Type B pancreatic cell (in vitro differentiated cells): ENCODE results near the gene SMIM24. TPM values are rescaled to one million over a fixed set of nuclear protein-coding genes. Genes with fewer than 3 reads are reported as not detected.
A peak's percentile ranks its signal among the peaks of the same experiment; 100 is the strongest.

Source experiments
- DNase-seq: peaks from one replicate; pipeline ENCODE4 v3.0.0; 2021; ENCODE audit warnings: mixed read lengths; ENCODE audit not compliant: unreplicated experiment; ENCODE audit errors: extremely low spot score
- H3K27ac Mint-ChIP-seq: 2 replicates; pipeline ENCODE4 v1.8.0; 2021; ENCODE audit warnings: mild to moderate bottlenecking, mixed read lengths
- H3K27me3 Mint-ChIP-seq: 2 replicates; pipeline ENCODE4 v1.8.0; 2021; ENCODE audit warnings: mixed read lengths
- H3K36me3 Mint-ChIP-seq: 2 replicates; pipeline ENCODE4 v1.8.0; 2021; ENCODE audit warnings: mixed read lengths
- H3K4me1 Mint-ChIP-seq: one replicate; pipeline ENCODE4 v1.8.0; 2021; ENCODE audit warnings: mixed read lengths; ENCODE audit not compliant: unreplicated experiment
- H3K4me3 Mint-ChIP-seq: 2 replicates; pipeline ENCODE4 v1.8.0; 2021; ENCODE audit warnings: mild to moderate bottlenecking, mixed read lengths
- H3K9me3 Mint-ChIP-seq: 2 replicates; pipeline ENCODE4 v1.8.0; 2021; ENCODE audit warnings: mixed read lengths
- CTCF ChIP-seq: fragments of 200-600 bp; sonication (generic); conservative IDR thresholded peaks from 2 replicates; pipeline ENCODE4 v1.5.0; 2021; ENCODE audit warnings: antibody characterized with exemption, mild to moderate bottlenecking
- total RNA-seq: library from RNA; stranded (reverse); gene quantifications from 2 replicates; pipeline ENCODE4 v1.2.1, GENCODE V29; 2021; ENCODE audit warnings: low replicate concordance

Gene SMIM24
- total RNA-seq, 1 donor from 2014 or later: 7.0 TPM

- Mint-ChIP-seq H3K27me3 (no peaks in the 10 kb centered on the region), H3K4me3 (peak overlapping the region; percentile 65), H3K27ac (peak overlapping the region; percentile 73), H3K4me1 (peaks cover 11% of the 10 kb centered on the region), H3K9me3 (no peaks in the 10 kb centered on the region), H3K36me3 (no peaks in the 10 kb centered on the region)
- DNase-seq: no peak
- TF ChIP-seq CTCF: peak; percentile 31
Measured at GRCh38 chr19:3443840-3444694, 36.3 kb downstream of the SMIM24 start.

GRCh38 chr19:3442487-3443071 is 37.7 kb downstream of the SMIM24 start:
- no peak for TF ChIP-seq CTCF

GRCh38 chr19:3441986-3442329 is 38.4 kb downstream of the SMIM24 start:
- H3K36me3 Mint-ChIP-seq: no peaks in the 10 kb centered on the region
- DNase-seq: no peak
- no peak overlapping the region for H3K27ac Mint-ChIP-seq
- H3K9me3 Mint-ChIP-seq: no peaks in the 10 kb centered on the region
- H3K4me3 Mint-ChIP-seq: no peak overlapping the region
- no peak for TF ChIP-seq CTCF
- no peaks in the 10 kb centered on the region for H3K27me3 Mint-ChIP-seq
- peaks cover 11% of the 10 kb centered on the region for H3K4me1 Mint-ChIP-seq

More at GRCh38 chr19:3442487-3443071, 37.7 kb downstream of the SMIM24 start:
- no peaks in the 10 kb centered on the region for H3K27me3 Mint-ChIP-seq
- H3K27ac Mint-ChIP-seq: no peak overlapping the region
- H3K36me3 Mint-ChIP-seq: no peaks in the 10 kb centered on the region
- DNase-seq: no peak
- no peaks in the 10 kb centered on the region for H3K9me3 Mint-ChIP-seq
- peaks cover 11% of the 10 kb centered on the region for H3K4me1 Mint-ChIP-seq
- no peak overlapping the region for H3K4me3 Mint-ChIP-seq

- Mint-ChIP-seq H3K27ac (no peak overlapping the region), H3K4me3 (no peak overlapping the region), H3K27me3 (no peaks in the 10 kb centered on the region), H3K9me3 (no peaks in the 10 kb centered on the region), H3K36me3 (no peaks in the 10 kb centered on the region), H3K4me1 (peaks cover 11% of the 10 kb centered on the region)
- DNase-seq: no peak
- no peak for TF ChIP-seq CTCF
Measured at GRCh38 chr19:3441089-3441985, 39.0 kb downstream of the SMIM24 start.

GRCh38 chr19:3440082-3440481 is 40.2 kb downstream of the SMIM24 start:
- H3K4me3 Mint-ChIP-seq: no peak overlapping the region
- no peaks in the 10 kb centered on the region for H3K36me3 Mint-ChIP-seq
- no peaks in the 10 kb centered on the region for H3K27me3 Mint-ChIP-seq
- peaks cover 16% of the 10 kb centered on the region for H3K4me1 Mint-ChIP-seq
- H3K27ac Mint-ChIP-seq: no peak overlapping the region
- no peak for DNase-seq
- peak; percentile 55 for TF ChIP-seq CTCF
- no peaks in the 10 kb centered on the region for H3K9me3 Mint-ChIP-seq
